ENCODE results near the gene ZNF335.
"Not testable (repeated sequence)": the region's sequence is repeated elsewhere in the genome, so short reads cannot be mapped to it uniquely, and the experiment has no call there.

The ZNF335 gene

GRCh38 chr20:46004187-46004586 is 32.2 kb upstream of the ZNF335 start:
- DNase-seq (ENCODE audit: low read depth in 2 of 2): no peak

GRCh38 chr20:46002008-46002407 is 30.0 kb upstream of the ZNF335 start:
- DNase-seq (ENCODE audit: low read depth in 2 of 2): no peak

GRCh38 chr20:46001498-46001897 is 29.5 kb upstream of the ZNF335 start:
- DNase-seq (ENCODE audit: low read depth in 2 of 2): no peak

GRCh38 chr20:46000262-46000996 is 28.4 kb upstream of the ZNF335 start:
- no peak for DNase-seq (ENCODE audit: low read depth in 2 of 2)

GRCh38 chr20:45999557-46000261 is 27.7 kb upstream of the ZNF335 start:
- DNase-seq (ENCODE audit: low read depth in 2 of 2): no peak

GRCh38 chr20:45998761-45999160 is 26.8 kb upstream of the ZNF335 start:
- DNase-seq (ENCODE audit: low read depth in 2 of 2): no peak

DNA sequence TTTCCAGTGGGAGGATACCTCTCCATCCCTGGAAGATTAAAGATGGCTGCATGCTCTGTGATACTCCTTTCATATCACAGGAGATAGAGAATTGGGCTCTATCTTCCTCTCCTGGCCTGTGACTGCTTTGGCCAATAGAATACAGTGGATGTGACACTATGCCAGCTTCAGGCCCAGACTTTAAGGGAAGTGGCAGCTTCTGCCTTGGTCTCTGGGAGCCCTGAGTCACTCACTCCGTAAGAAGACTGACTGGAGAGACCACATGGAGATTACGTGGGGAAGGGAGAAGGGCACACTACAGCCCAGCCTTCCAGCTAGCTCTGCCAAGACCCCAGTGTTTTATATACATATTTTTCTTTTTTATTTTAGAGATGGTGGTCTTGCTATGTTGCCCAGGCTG is 26.3 kb upstream of the ZNF335 start:
- DNase-seq (ENCODE audit: low read depth in 2 of 2): no peak

- DNase-seq (ENCODE audit: low read depth in 2 of 2): no peak
Measured at GRCh38 chr20:45997187-45997586, 25.2 kb upstream of the ZNF335 start.

GRCh38 chr20:45995495-45996097 is 23.6 kb upstream of the ZNF335 start:
- DNase-seq (ENCODE audit: low read depth in 2 of 2): not testable (repeated sequence)

DNA sequence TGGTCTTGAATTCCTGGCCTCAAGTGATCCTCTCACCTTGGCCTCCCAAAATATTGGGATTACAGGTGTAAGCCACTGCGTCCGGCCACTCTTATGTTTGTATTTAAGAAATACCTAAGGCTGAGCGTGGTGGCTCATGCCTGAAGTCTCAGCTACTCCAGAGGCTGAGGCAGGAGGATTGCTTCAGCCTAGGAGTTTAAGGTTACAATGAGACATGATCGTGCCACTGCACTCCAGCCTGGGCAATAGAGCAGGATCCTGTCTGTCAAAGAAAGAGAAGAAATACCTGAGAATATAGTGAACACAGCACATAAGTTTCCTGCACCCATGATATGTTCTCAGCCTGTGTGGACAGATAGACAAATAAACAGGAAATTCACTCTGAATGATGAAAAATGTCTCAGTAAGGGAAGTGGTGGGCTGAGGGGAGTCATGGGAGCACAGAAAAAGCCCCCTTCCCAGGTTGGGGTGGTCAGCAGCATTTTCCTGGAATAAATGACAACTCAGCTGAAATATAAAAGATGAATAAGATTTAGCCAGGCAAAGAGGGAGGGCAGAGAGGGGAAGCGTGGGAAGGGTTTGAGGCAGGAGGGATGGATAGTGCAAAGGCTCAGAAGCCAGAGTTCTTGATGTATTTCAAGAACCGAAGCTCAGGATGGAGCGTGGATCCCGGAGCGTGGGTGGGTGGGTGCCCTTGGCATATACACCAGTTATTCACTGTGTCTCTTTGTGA is 22.9 kb upstream of the ZNF335 start:
- DNase-seq (ENCODE audit: low read depth in 2 of 2): no peak

GRCh38 chr20:45993197-45993951 is 21.4 kb upstream of the ZNF335 start:
- DNase-seq (ENCODE audit: low read depth in 2 of 2): no peak

GRCh38 chr20:45991616-45992015 is 19.6 kb upstream of the ZNF335 start:
- no peak for DNase-seq (ENCODE audit: low read depth in 2 of 2)

GRCh38 chr20:45988830-45989229 is 16.8 kb upstream of the ZNF335 start:
- DNase-seq (ENCODE audit: low read depth in 2 of 2): not testable (repeated sequence)

GRCh38 chr20:45987108-45987780 is 15.2 kb upstream of the ZNF335 start:
- DNase-seq (ENCODE audit: low read depth in 2 of 2): no peak

GRCh38 chr20:45985573-45985972 is 13.6 kb upstream of the ZNF335 start:
- DNase-seq (ENCODE audit: low read depth in 2 of 2): no peak

DNA sequence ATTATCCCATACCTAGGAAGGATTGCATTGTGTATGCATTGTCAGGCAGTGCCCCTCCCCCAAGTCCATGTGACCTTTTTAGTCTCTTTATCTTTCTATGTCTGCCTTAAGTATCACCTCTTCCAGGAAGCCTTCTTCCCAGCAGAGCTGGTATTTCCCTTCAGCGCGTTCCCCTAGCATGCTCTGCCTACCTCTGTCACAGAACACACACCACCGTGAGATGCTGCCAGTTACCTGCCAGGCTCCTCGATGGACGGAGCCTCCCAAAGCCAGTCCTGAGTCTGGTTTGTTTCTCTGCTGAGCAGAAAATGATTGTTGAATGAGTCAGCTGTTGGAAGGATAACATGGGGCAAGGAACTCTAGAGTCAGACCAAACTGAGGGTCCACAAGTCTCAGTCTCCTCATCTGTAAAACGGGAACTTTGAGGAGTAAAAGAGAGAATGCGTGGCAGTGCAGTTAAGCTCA is 11.3 kb upstream of the ZNF335 start:
- DNase-seq (ENCODE audit: low read depth in 2 of 2): no peak

DNA sequence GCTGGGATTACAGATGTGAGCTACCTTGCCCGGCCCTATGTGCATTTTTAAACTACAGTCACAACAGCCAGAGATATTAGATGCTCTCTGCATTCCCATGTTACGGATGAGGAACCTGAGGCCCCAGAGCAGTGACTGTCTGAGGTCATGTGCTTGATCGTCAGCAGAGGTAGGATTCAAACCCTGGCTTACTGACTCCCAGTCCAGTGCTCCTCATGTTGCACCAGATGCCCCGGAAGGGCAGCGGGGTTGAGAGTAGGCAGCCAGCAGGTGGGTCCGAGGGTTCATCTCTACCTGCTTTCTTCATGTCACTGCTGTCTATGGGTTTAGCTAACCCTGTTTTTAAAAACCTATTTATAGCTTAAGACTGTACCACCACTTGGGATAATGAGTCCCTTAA is 9.3 kb upstream of the ZNF335 start:
- DNase-seq (ENCODE audit: low read depth in 2 of 2): no peak

- DNase-seq (ENCODE audit: low read depth in 2 of 2): no peak
Measured at GRCh38 chr20:45976086-45976485, 4.1 kb upstream of the ZNF335 start.

- no peak for DNase-seq (ENCODE audit: low read depth in 2 of 2)
Measured at GRCh38 chr20:45975686-45976085, 3.7 kb upstream of the ZNF335 start.

DNA sequence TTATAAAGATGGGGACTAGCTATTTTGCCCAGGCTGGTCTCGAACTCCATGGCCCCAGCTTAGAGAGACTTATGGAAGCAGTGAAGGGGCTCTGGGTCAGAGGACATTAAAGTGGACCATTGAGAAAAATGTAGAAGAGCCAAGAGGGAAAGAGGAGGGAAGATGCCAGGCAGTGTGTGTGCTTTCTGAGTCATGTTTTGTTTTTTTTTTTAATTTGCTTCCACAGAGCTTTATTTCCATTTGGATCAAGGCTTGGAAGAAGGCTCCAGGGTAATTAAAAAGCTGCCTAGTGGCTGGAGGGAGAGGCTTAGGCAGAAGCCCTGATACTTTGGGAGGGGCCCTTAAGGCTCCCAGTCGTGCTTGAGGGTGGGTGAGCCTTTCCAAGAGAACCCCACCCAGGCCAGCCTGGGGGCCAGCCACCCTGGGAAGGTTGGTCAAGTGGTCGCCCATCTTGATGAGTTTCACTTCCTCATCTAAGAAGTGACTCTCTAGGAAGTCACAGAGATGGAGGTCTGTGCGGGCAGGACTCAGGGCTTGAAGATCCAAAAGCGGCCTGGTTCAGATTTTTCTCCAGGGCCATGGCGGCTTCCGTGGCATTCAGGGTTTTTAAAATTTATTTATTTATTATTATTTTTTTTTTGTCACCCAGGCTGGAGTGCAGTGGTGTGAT is 3.0 kb upstream of the ZNF335 start:
- DNase-seq (ENCODE audit: low read depth in 2 of 2): no peak
